Measurements from ENCODE around the gene RGS17.
A peak's percentile ranks its signal among the peaks of the same experiment; 100 is the strongest.
"Not testable (repeated sequence)": the region's sequence is repeated elsewhere in the genome, so short reads cannot be mapped to it uniquely, and the experiment has no call there.

Gene RGS17

GRCh38 chr6:152985300-152985699, 145.8 kb downstream of the RGS17 start:
- DNase-seq (ENCODE audit: low read depth) = not testable (repeated sequence)

DNA sequence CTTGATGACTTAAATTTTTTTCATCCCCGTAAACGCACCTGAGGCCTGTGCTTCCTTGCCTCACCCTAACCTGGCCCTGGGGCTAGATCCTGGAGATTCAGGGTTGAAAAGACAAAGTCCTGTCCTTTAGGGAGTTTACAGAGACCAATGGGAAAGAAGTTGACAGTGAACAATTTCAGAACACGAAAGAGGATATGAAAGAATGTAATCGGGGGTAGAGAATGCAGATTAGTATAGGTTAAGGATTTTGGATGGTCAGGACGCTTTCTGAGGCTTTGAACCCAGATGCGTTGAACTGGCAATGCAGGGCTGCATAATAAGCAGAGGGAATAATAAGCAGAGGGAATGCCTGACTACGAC, 146.6 kb downstream of the RGS17 start:
- no peak for DNase-seq (ENCODE audit: low read depth)

GRCh38 chr6:152983637-152984512, 147.2 kb downstream of the RGS17 start:
- DNase-seq (ENCODE audit: low read depth) = peak; percentile 72

DNA sequence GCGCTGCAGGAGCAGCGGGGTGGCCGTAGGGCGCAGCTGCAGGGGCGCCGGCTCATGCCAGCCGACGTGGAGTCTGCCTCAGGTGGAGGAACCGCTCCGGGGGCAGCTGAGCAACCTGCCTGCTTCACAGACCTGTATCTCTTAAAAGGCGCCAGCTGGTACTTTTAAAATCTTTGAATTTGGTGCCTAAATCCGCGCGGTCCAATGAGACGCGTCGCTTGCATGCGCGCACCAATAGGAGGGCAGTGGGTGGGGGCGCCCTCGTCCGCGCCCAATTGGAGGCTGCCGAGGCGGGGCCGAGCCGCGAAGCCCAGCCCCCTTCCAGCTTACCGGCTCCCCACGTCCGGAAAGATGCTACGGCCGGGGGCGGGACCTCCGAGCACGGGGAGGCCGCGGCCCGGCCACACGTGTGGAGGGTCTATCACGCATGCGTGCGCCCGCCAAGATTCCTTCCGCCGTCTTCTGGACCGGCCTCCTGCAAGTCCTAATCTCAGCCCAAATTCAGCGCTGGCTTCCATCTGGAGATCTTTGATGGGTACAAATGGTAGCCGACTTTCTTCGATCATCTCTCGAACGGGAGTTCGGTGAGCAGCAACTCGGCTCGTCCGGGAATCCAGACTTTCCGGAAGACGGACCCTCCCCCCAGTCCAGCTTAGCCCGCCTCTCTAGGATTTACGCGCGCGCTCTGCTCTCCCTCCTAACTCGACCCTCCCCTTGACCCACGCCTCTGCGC, 148.0 kb downstream of the RGS17 start, which contains the start of gene FBXO5:
TSS of gene FBXO5 (minus strand) at position 138 of the 733 bp plus-strand sequence. CDS start at position 56, 82 bp downstream.
- DNase-seq (ENCODE audit: low read depth) = peak; percentile 99

DNA sequence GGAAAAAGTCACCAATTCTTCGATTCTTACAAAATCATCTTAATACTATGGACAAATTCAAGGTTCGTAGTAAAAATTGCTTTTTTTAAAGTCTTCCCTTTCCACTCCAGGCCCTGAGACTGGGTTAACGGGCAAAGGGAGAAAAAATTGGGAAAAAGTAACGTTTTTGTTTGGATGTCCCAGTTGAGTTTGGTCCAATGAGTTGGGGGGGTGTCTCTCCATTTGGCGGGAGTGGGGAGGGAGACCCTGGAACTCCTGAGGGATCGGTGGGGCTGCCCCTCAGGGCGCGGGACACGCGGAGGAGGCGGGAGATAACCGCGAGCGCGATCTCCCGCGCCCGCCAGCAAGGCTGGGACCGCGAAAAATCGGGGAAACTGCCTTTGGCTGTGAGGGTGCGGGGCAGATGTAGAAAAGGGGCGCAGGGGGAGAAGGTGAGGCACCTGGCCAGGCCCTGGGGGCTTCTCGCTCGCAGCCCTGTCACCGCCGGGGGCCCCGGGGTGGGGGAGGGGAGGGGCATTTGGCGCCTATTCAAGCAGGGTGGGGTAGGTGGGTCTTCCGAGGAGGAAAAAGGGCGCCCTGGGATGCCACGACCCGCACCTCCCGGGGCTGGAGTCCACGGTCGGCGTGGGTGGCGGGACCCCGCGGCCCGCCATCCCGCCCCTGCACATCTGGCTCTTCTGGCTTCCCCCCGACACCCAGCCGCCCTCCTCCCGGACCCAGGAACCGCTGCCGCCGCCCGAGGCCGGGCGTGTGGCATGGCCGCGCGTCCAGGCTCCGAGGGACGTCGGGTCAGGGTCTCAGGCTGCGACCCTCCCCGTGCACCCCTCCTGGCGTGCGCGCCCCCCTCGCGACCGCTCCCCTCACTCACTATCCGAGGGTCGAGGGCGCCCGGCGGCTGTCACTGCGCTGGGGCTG, 148.8 kb downstream of the RGS17 start:
- no peak for DNase-seq (ENCODE audit: low read depth)

DNA sequence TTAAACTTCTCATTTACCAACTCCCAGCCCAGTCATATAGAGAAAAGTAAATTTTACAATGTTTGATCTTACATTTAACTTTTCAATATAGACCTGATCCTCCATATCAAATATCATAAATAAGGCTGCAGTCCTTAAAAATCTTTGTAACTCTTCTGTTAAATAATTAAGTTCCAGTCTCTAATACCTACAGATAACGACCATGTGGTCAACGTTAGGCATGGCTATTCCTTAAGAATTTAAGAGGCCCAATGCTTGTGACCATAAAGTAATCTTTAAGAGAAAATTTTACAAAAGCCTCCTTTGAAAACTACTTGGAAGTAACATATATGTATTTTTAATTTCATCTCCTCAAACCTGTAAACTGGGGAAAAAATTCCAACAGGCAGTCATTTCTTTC, 149.9 kb downstream of the RGS17 start:
- no peak for DNase-seq (ENCODE audit: low read depth)

DNA sequence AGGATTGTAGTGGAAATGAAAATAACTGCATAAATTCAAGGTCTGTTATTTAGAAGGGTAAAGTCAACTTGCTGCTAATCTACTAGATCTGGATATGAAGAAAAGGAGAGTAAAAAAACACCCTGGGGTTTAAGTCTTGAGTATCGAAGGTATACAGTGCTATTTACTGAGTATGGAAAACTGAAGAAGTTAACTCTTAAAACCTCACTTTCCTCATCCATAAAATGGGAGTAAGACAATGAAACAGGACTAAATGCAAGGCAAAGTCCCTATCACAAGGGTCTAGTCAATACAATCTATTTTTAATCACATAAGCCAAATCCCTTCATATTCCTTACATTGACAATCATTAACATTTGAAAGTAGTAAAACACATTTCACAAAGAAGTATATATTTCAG, 150.4 kb downstream of the RGS17 start:
- no peak for DNase-seq (ENCODE audit: low read depth)

GRCh38 chr6:152979116-152979515, 152.0 kb downstream of the RGS17 start:
- no peak for DNase-seq (ENCODE audit: low read depth)

- DNase-seq (ENCODE audit: low read depth) = no peak
These were observed 153.0 kb downstream of the RGS17 start for GRCh38 chr6:152978058-152978457.

DNA sequence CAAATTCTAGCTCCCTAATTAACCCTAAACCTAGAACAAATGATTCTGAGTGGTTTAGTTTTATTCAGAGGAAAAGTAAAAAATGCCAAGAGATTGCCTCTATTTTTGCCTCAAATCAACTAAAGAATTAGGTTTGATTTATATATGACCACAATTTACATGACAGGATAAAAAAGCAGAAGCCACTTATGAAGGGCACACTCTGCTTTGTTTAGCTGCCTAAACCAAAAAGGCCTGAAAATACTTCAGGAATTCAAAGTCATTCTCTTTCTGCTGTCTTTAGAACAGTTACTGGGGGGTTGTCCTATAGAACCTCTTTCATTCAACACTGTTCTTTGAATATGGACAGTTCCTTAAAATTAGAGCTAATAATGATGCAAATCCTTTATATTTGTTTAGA, 153.5 kb downstream of the RGS17 start:
- no peak for DNase-seq (ENCODE audit: low read depth)

DNA sequence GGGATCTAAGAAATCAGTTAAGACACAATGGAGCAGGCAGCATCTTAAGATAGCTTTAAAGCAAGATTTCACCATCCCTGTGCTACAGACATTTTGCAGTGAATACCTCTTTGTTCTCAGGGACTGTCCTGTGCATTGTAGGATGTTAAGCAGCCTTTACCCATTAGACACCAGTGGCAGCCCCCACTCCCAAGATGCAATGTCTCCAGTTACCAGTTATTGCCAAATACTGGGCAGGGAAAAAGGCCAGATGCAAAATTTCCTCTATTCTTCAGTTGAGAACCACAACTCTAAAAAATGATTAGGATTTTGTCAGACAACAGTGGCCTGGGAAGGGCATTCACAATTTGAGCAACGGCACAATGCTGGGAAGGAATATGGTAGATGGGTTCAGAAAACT, 154.3 kb downstream of the RGS17 start:
- DNase-seq (ENCODE audit: low read depth) = peak; percentile 43

GRCh38 chr6:152975204-152975915, 155.7 kb downstream of the RGS17 start:
- peak; percentile 25 for DNase-seq (ENCODE audit: low read depth)

DNA sequence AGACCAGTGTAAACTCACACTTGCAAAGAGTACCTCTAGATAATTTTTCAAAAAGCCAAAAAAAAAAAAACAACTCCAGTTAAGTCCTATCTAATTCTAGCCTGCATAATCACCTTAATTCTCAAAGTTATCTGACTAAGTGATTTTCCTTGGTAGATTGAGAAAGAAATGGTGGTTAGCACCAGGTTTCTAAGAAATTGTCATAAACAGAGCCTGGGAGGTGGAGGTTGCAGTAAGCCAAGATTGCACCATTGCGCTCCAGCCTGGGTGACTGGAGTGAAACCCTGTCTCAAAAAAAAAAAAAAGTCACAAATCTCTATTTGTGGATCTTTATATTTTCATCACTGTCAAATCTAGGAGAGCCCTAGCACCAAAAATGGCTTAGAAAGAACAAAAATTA, 157.2 kb downstream of the RGS17 start:
- DNase-seq (ENCODE audit: low read depth) = no peak

- DNase-seq (ENCODE audit: low read depth) = no peak
These were observed 161.2 kb downstream of the RGS17 start for GRCh38 chr6:152969688-152970418.

- not testable (repeated sequence) for DNase-seq (ENCODE audit: low read depth)
These were observed 164.8 kb downstream of the RGS17 start for GRCh38 chr6:152966168-152966894.

GRCh38 chr6:152959333-152959732, 171.7 kb downstream of the RGS17 start:
- DNase-seq (ENCODE audit: low read depth) = no peak

DNA sequence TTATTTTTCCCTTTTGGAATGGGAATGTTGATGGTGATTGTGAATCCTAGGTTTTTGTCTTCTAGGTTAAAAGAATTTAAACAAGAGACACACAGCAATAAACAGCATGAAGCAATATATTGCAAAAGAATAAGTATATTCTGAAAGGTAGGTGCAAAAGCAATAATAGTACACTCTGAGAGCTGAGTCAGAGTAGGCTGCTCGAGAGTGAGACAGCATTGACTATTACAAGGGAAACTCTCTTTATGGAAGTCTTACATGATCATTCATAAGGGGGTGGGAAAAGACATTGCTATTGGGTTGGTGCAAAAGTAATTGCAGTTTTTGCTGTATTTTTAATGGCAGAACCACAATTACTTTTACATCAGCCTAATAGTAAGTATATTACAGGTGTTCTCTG, 173.3 kb downstream of the RGS17 start:
- DNase-seq (ENCODE audit: low read depth) = no peak

All from fibroblast of gingiva (primary cell).